Ovary (tissue), 9 donors: Measurements from ENCODE around the gene RPL26. TPM values are rescaled to one million over a fixed set of nuclear protein-coding genes. Genes with fewer than 3 reads are reported as not detected.

Experiments
- DNase-seq, 5 donors: peaks; one replicate each; pipeline ENCODE4 v3.0.0-alpha.2; 2019 to 2020
- H3K27ac ChIP-seq, 2 donors: fragments of 200-600 bp; one replicate each; pipeline versions ENCODE4 v1.5.1 to v1.8.0; 2019 to 2022
- H3K27me3 ChIP-seq: fragments of 200-600 bp; one replicate; pipeline ENCODE4 v1.8.0; 2022
- H3K36me3 ChIP-seq: fragments of 200-600 bp; sonication (generic); one replicate; pipeline ENCODE4 v1.5.1; 2019
- H3K4me1 ChIP-seq: one replicate; pipeline ENCODE4 v1.8.1; 2013; ENCODE audit warnings: mild to moderate bottlenecking, moderate library complexity; ENCODE audit not compliant: insufficient read depth
- H3K4me3 ChIP-seq: fragments of 200-600 bp; sonication (generic); one replicate; pipeline ENCODE4 v1.5.1; 2017
- H3K9me3 ChIP-seq, 2 donors: fragments of 200-600 bp in 1 of 2; sonication (generic) in 1 of 2; one replicate each; pipeline versions ENCODE4 v1.5.1 to v1.8.1; 2013 to 2019; ENCODE audit warnings: mild to moderate bottlenecking in 1 of 2, moderate library complexity in 1 of 2
- EP300 ChIP-seq: sonication (generic); formaldehyde crosslinking; IDR thresholded peaks from one replicate; pipeline ENCODE4 v1.6.1; 2017; ENCODE audit warnings: antibody characterized with exemption
- POLR2A ChIP-seq: fragments of 450-650 bp; IDR thresholded peaks from one replicate; pipeline ENCODE4 v1.6.1; 2017; ENCODE audit warnings: antibody characterized with exemption, mild to moderate bottlenecking, moderate library complexity
- WGBS, 3 donors: extraction: QIAGEN DNeasy Blood & Tissue Kit in 1 of 3; methylation state at CpG; one replicate each; pipeline versions ENCODE4 v1.1.5 to v1.1.7; 2013 to 2017; 5-methylcytosine and 5-hydroxymethylcytosine counted together
- intact Hi-C, 4 donors: fragments of 100-400 bp; cut with DNase I; formaldehyde crosslinking; loops; one replicate each; pipeline versions ENCODE4 v1.11.0 to v1.15.1; 2022 to 2023
- polyA plus RNA-seq, 2 donors: library from polyadenylated mRNA; stranded (reverse); fragments of 200-250 nt in 1 of 2; fragments of 350-450 nt in 1 of 2; fragmentation: Illumina TruSeq in 1 of 2; extraction: RNeasy Lipid Tissue Mini Kit (QIAGEN cat#74804) in 1 of 2; gene quantifications; one replicate each; pipeline ENCODE4 v1.2.3, GENCODE V29; 2013 to 2014
- total RNA-seq, 7 donors: library from RNA; depleted of rRNA in 2 of 7; stranded (reverse); fragments of >200 nt in 2 of 7; fragmentation: NEBNext Ultra II Directional in 3 of 7; extraction: Animal tissue kit (Norgen Biotek cat#: 25700) in 3 of 7; gene quantifications; one replicate each; pipeline versions ENCODE4 v1.1.0 to v1.2.4, GENCODE V29; 2016 to 2023
- TF ChIP-seq, protein P1 (sequence below), 3 donors: fragments of 450-650 bp in 2 of 3; fragments of 200-600 bp in 1 of 3; IDR thresholded peaks; one replicate each; pipeline versions ENCODE4 v1.5.1 to v1.8.0; 2016 to 2022; ENCODE audit warnings: antibody characterized with exemption in 3 of 3, mild to moderate bottlenecking in 1 of 3
- donor health status: DM: no; HTN: no; CAD: no; lungs with moderate emphysema.
- donor health status: DM: no; HTN: no; CAD: no.
- donor health status: Bipolar disorder and iron deficiency.
- donor health status: DM: yes; HTN: yes; CAD: no.
- donor health status: DM: no; HTN: no; CAD: no.
- donor health status: DM: yes; HTN: yes; CAD: no.

RPL26 gene
- total and polyA plus RNA-seq, 9 donors: 2,824 to 11,226 (median 3,966) TPM

- H3K27me3 ChIP-seq: no peaks in the 10 kb centered on the region
- H3K36me3 ChIP-seq: no peaks in the 10 kb centered on the region
- no peak overlapping the region for H3K4me3 ChIP-seq
- 13 to 25% (median 15%) methylated on average over 9 of the region's 9 CpGs for WGBS, 3 donors
- DNase-seq: no peak
- no peak overlapping the region for H3K27ac ChIP-seq
- TF ChIP-seq, protein P1, sequence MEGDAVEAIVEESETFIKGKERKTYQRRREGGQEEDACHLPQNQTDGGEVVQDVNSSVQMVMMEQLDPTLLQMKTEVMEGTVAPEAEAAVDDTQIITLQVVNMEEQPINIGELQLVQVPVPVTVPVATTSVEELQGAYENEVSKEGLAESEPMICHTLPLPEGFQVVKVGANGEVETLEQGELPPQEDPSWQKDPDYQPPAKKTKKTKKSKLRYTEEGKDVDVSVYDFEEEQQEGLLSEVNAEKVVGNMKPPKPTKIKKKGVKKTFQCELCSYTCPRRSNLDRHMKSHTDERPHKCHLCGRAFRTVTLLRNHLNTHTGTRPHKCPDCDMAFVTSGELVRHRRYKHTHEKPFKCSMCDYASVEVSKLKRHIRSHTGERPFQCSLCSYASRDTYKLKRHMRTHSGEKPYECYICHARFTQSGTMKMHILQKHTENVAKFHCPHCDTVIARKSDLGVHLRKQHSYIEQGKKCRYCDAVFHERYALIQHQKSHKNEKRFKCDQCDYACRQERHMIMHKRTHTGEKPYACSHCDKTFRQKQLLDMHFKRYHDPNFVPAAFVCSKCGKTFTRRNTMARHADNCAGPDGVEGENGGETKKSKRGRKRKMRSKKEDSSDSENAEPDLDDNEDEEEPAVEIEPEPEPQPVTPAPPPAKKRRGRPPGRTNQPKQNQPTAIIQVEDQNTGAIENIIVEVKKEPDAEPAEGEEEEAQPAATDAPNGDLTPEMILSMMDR (IDR thresholded peaks at IDR 0.05): no peak
- TF ChIP-seq EP300: no peak
- no peak for TF ChIP-seq POLR2A
- intact Hi-C loops: no loop called here
- no peaks in the 10 kb centered on the region for H3K4me1 ChIP-seq
- no peaks in the 10 kb centered on the region for H3K9me3 ChIP-seq
Observed at GRCh38 chr17:8391711-8392110, 8.7 kb upstream of the RPL26 start.

DNA sequence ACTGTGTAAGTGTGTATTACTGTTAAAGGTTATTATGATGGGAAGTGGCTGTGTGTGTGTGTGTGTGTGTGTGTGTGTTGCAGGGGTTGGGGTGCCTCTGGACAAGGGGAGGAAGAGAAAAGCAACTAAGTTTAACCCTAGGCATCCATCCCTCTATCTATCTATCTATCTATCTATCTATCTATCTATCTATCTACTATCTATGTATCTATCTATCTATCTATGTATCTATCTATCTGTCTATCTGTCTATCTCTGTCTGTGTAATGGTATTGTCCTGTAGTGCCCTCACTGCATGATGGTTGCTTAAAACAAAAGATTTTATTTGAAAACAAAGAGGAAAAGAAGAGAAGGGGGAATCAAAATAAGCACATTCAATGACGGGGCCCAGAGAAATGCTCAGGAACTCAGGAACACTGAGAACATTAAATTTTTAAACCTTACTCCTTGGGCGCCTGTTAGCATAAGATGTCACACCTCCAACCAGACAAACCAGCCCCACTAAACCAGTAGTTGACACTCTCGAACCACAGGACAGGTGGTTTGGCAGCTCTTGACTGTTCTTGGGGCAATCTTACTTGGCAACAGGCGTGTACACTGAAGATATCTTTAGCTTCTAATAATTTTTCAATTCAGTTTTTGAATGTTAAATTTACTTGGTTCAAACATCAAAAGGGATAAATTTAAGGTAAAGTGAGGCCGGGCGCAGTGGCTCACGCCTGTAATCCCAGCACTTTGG, 5.1 kb upstream of the RPL26 start:
- no peak overlapping the region for H3K4me3 ChIP-seq
- DNase-seq: no peak
- TF ChIP-seq EP300 (no peak), POLR2A (no peak)
- TF ChIP-seq, protein P1 (IDR thresholded peaks at IDR 0.05): no peak
- no peak overlapping the region for H3K27ac ChIP-seq
- intact Hi-C loops: no loop called here
- H3K36me3 ChIP-seq: no peaks in the 10 kb centered on the region
- no peaks in the 10 kb centered on the region for H3K9me3 ChIP-seq
- H3K27me3 ChIP-seq: no peaks in the 10 kb centered on the region
- WGBS, 3 donors: 89 to 92% (median 91%) methylated on average over 7 of the region's 7 CpGs
- peaks cover 1% of the 10 kb centered on the region for H3K4me1 ChIP-seq

GRCh38 chr17:8386841-8387240, 3.8 kb upstream of the RPL26 start:
- Histone ChIP-seq H3K36me3 (no peaks in the 10 kb centered on the region), H3K4me1 (peaks cover 3% of the 10 kb centered on the region), H3K4me3 (no peak overlapping the region), H3K9me3 (no peaks in the 10 kb centered on the region), H3K27me3 (no peaks in the 10 kb centered on the region), H3K27ac (no peak overlapping the region)
- no peak for TF ChIP-seq POLR2A
- TF ChIP-seq, protein P1 (IDR thresholded peaks at IDR 0.05): no peak
- TF ChIP-seq EP300: no peak
- intact Hi-C loops: no loop called here
- 60 to 71% (median 63%) methylated on average over 6 of the region's 6 CpGs for WGBS, 3 donors
- no peak for DNase-seq

DNA sequence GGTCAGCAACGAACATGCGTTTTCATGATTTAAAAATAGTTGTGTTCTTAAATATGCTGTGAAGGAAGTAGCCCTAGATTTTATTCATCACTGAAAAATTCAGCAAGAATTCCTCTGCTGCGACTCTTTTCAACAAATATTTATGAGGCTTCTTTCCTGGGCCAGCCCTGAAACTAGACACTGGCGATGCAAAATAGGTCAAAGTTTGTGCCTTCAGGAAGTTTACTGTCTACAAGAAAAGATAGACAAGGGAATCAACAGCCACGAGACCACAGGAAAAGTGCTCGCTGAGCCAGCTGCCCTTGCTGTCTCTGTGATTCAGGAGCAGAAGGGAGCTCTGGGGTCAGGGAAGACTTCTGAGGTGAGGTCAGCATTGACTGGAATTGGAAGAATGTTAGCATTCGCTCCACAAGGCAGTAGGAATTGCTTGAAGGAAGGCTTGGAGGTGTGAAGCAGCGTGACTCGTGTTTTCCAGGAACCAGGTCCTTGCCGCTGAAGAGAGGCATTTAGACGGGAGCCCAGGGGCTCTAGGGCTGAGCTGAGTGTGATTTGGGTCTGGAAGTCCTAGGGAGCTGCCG, 1.9 kb upstream of the RPL26 start:
- TF ChIP-seq, protein P1 (IDR thresholded peaks at IDR 0.05): no peak
- TF ChIP-seq POLR2A: no peak
- no peak for TF ChIP-seq EP300
- DNase-seq: no peak
- no peaks in the 10 kb centered on the region for H3K27me3 ChIP-seq
- no peaks in the 10 kb centered on the region for H3K9me3 ChIP-seq
- peaks cover 12% of the 10 kb centered on the region for H3K4me1 ChIP-seq
- intact Hi-C loops: no loop called here
- no peak overlapping the region for H3K27ac ChIP-seq
- no peak overlapping the region for H3K4me3 ChIP-seq
- H3K36me3 ChIP-seq: no peaks in the 10 kb centered on the region
- WGBS, 3 donors: 38 to 45% (median 43%) methylated on average over 12 of the region's 12 CpGs
